NCI-H1694 treated with DMSO at 0.1 percent for 48 hours (cell line): Measurements from ENCODE around the gene GALR2.
"Not testable (repeated sequence)": the region's sequence is repeated elsewhere in the genome, so short reads cannot be mapped to it uniquely, and the experiment has no call there.

Source experiments
- DNase-seq: peaks from one replicate; lab custom pipeline; 2025; lab: John Stamatoyannopoulos, UW

Gene GALR2

GRCh38 chr17:76050538-76051467, 23.8 kb upstream of the GALR2 start:
- DNase-seq = no peak

- no peak for DNase-seq
Observed at GRCh38 chr17:76051561-76051960, 23.0 kb upstream of the GALR2 start.

- no peak for DNase-seq
Observed at GRCh38 chr17:76053246-76054111, 21.1 kb upstream of the GALR2 start.

GRCh38 chr17:76054112-76054476, 20.5 kb upstream of the GALR2 start:
- DNase-seq = no peak

- DNase-seq = no peak
Observed at GRCh38 chr17:76056882-76057281, 17.7 kb upstream of the GALR2 start.

- DNase-seq = not testable (repeated sequence)
Observed at GRCh38 chr17:76058264-76058663, 16.3 kb upstream of the GALR2 start.

GRCh38 chr17:76063875-76064546, 10.6 kb upstream of the GALR2 start:
- no peak for DNase-seq

GRCh38 chr17:76065775-76066174, 8.8 kb upstream of the GALR2 start:
- DNase-seq = no peak

GRCh38 chr17:76071531-76072147, 2.9 kb upstream of the GALR2 start:
- DNase-seq = no peak

GRCh38 chr17:76072148-76072858, 2.3 kb upstream of the GALR2 start, which contains the start of gene SRP68:
TSS of gene SRP68 (minus strand) at chr17:76072517. CDS start at chr17:76072491, 26 bp downstream.
- peak; percentile 87 for DNase-seq

- DNase-seq = peak; percentile 19
Observed at GRCh38 chr17:76075364-76076145, 974 bp downstream of the GALR2 start.

- DNase-seq = no peak
Observed at GRCh38 chr17:76076146-76076764, 1.7 kb downstream of the GALR2 start.

- DNase-seq = no peak
Observed at GRCh38 chr17:76076765-76077583, 2.4 kb downstream of the GALR2 start.

- peak; percentile 24 for DNase-seq
Observed at GRCh38 chr17:76077584-76078110, 3.1 kb downstream of the GALR2 start.

GRCh38 chr17:76078370-76078769, 3.8 kb downstream of the GALR2 start:
- DNase-seq = not testable (repeated sequence)

GRCh38 chr17:76078860-76079534, 4.4 kb downstream of the GALR2 start, which contains the start of gene ZACN:
TSS of gene ZACN (plus strand) at chr17:76079182. CDS start at chr17:76079265, 83 bp downstream.
- DNase-seq = no peak

- no peak for DNase-seq
Observed at GRCh38 chr17:76079535-76079955, 5.0 kb downstream of the GALR2 start.
